Measurements from ENCODE around the gene OR4F3.
"Not testable (repeated sequence)": the region's sequence is repeated elsewhere in the genome, so short reads cannot be mapped to it uniquely, and the experiment has no call there.

Gene OR4F3
- long read RNA-seq, donor 1 = 0 reads
- long read RNA-seq, donor 2 = 0 reads
- long read RNA-seq, donor 3 = 0 reads
- long read RNA-seq, donor 4 = 0 reads
- long read RNA-seq, donor 5 = 0 reads
- long read RNA-seq, donor 6 = 0 reads
- long read RNA-seq, donor 7 = 0 reads
- long read RNA-seq, donor 8 = 0 reads

GRCh38 chr5:181366968-181367367 lies at the start of gene OR4F3:
Gene OR4F3 (plus strand): TSS chr5:181367268.
- DNase-seq = not testable (repeated sequence)

Data from right kidney (tissue), 9 donors.